ENCODE data around the gene PARD6G.

PARD6G gene

GRCh38 chr18:80143881-80144280 lies 103.4 kb downstream of the PARD6G start:
- DNase-seq = no peak

- DNase-seq = no peak
These were observed 106.8 kb downstream of the PARD6G start for GRCh38 chr18:80140455-80140985.

GRCh38 chr18:80137976-80138375 lies 109.3 kb downstream of the PARD6G start:
- no peak for DNase-seq

GRCh38 chr18:80137137-80137536 lies 110.2 kb downstream of the PARD6G start:
- DNase-seq = no peak

- no peak for DNase-seq
These were observed 110.6 kb downstream of the PARD6G start for GRCh38 chr18:80136679-80137078.

GRCh38 chr18:80135136-80135535 lies 112.2 kb downstream of the PARD6G start:
- DNase-seq = no peak

- DNase-seq = no peak
These were observed 114.2 kb downstream of the PARD6G start for GRCh38 chr18:80133124-80133523.

- no peak for DNase-seq
These were observed 115.0 kb downstream of the PARD6G start for GRCh38 chr18:80132180-80132812.

GRCh38 chr18:80130555-80130954 lies 116.8 kb downstream of the PARD6G start:
- no peak for DNase-seq

- no peak for DNase-seq
These were observed 117.5 kb downstream of the PARD6G start for GRCh38 chr18:80129672-80130367.

GRCh38 chr18:80127635-80128034 lies 119.7 kb downstream of the PARD6G start:
- no peak for DNase-seq

GRCh38 chr18:80126797-80127196 lies 120.5 kb downstream of the PARD6G start:
- DNase-seq = no peak

GRCh38 chr18:80124131-80124530 lies 123.2 kb downstream of the PARD6G start:
- DNase-seq = no peak

- no peak for DNase-seq
These were observed 126.4 kb downstream of the PARD6G start for GRCh38 chr18:80120932-80121331.

- DNase-seq = no peak
These were observed 128.2 kb downstream of the PARD6G start for GRCh38 chr18:80119111-80119510.

GRCh38 chr18:80115035-80115434 lies 132.3 kb downstream of the PARD6G start:
- no peak for DNase-seq

GRCh38 chr18:80112624-80113248 lies 134.6 kb downstream of the PARD6G start:
- DNase-seq = no peak

GRCh38 chr18:80109676-80110078 lies 137.6 kb downstream of the PARD6G start:
- peak; percentile 77 for DNase-seq

GRCh38 chr18:80108739-80109675 lies 138.3 kb downstream of the PARD6G start, which contains the start of gene ADNP2:
TSS of gene ADNP2 (plus strand) at chr18:80109262. CDS start at chr18:80117543, 8,281 bp downstream.
- peak; percentile 99 for DNase-seq

GRCh38 chr18:80108121-80108536 lies 139.2 kb downstream of the PARD6G start:
- no peak for DNase-seq

GRCh38 chr18:80107426-80107825 lies 139.9 kb downstream of the PARD6G start:
- DNase-seq = no peak

Data from DMS53 (cell line).